NCI-H524 (cell line): ENCODE results near the gene MICALL2.
A peak's percentile ranks its signal among the peaks of the same experiment; 100 is the strongest.

ENCODE experiments used
- DNase-seq, 2 experiments: peaks; one replicate each; lab custom pipeline; 2025; lab: John Stamatoyannopoulos, UW

The MICALL2 gene

DNA sequence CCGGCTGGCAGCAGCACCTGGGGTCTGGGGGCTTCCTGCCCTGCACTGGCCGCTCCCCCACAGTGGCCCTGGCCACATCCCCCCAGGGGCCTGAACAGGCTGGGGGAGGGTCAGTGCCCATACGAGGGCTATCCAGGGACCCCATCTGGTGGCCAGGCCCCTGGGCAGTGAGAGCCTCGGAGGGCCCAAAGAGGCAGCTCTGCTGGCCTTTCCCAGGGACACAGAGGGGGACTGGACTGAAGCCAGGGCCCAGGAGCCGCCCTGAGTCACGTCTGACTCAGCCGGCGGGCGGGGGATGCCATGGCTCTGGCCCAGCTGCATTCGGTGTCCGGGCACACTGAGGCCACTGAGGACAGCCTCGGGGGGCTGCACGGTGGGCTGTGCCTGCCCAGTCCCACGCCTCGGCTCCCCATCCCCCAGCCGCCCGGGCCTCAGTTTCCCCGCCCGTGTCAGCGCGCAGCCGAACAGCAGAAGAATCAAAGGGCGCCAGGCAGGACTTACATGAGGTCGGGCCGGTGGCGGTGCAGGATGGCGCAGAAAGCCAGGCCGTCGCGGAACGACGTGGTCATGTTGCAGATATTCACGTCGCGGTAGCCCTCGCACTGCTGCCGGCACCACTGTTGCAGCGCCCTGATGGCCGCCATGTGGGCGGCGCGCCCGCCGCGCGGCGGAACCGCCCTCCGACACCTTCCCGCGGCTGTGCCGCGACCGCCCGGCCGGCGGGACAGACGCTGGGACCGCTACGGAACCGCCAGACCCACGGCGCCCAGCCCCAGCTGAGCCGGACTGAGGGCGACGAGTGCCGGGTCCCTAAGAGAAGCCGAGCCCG, at the start of gene MICALL2:
Gene MICALL2 (minus strand): TSS at position 788 of the 829 bp plus-strand sequence. CDS start 144 bp downstream, at position 644.
- no peak for DNase-seq

DNA sequence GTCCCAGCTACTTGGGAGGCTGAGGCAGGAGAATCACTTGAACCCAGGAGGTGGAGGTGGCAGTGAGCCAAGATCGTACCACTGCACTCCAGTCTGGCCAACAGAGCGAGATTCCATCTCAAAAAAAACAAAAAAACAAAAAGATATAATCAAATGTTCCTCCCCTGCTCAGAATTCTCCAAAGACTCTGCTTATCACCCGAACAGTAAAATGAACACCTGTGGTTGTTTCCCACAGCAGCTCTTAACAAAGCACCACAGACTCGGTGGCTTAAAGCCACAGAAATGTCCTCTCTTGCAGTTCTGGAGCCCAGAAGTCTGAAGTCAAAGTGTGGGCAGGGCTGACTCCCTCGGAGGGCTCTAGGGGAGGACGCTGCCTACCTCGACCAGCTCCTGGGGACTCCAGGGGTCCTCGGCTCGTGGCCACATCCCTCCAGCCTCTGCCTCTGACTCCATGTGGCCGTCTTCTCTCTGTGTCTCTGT, 49.0 kb upstream of the MICALL2 start:
- no peak for DNase-seq

DNA sequence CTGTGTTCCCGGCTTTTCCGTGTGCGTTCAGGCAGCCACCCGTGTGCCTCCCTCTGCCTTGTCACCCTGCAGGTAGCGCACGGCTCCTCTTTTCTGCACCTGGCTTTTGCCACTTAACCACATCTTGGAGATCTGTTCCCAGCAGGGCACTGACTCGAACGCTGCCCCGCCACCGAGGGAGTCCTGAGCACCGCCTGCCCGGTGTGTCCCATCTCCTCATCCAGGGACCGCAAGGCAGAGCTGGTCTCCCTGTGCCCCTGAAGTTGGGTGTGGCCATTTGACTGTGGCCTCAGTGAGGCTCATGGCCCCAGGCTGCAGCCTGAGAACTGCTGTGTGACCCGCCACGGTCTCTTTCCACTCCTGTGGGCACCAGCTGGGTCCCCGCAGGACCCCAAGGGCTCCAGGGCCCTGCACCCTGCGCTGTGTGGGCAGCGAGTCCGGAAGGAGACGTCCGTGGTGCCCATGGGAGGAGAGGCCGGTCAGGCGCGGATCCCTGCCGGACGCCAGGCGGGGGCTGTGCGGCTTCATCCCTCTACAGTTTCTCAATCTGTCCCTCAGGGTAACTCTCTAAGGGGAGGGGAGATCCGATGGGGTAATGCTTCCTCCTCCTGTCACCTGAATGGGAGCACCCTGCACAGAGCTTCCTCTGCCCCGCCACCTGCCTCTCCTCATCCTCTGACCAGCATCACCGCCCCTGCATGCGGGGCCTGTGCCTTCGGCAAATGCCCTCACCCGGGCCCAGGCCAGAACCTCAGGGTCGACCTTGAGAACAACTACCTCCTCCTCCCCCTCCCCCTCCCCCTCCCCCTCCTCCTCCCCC, 46.7 kb upstream of the MICALL2 start:
- no peak for DNase-seq

DNA sequence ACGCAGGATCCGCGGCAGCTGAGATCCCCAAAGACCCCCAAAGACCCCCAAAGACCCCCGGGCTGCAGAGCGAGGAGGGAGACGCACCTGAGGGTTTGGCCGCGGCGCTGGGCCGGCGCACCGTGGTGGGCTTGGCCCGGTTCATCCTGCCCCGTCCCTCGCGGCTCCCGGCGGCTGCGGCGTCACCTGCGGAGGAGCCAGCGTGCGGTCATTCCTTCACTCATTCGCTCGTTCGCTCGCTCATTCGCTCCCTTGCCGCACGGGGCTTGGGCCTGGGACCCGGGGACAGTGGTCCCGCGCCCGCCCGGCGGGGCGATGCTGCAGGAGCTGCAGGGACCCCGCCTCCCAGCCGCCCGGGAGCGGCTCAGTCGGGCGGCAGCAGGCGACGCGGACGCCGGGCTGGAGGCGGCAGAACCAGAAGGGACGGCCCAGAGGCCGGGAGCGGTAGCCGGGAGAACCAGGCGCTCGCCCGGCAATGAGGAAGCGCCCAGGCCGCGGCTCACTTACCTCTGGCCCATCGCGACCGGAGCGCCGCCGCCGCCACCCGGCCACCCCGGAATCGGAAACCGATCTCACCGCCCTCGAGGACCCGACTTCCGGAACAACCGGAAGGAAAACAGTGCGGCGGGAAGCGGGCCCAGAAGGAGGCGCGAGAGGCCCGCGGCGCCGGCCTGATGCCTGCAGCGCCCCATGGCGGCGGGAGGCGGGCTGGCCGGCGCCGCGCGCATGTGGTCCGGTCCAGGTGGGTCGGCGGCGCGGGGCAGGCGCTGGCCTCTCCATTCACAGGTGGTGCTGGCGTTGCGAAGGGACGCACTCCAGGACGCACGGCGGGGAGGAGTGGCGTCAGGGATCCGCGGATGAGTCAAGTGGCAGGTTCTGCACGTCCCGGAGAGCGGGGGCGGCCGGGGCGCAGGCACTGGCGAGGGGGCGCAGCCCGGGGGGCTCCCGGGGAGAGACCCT, 44.8 kb upstream of the MICALL2 start, which contains the start of gene INTS1:
Gene INTS1 (minus strand): TSS at position 574 of the 960 bp plus-strand sequence. CDS start 429 bp downstream, at position 145.
- peak; percentile 73 to 85 for DNase-seq

DNA sequence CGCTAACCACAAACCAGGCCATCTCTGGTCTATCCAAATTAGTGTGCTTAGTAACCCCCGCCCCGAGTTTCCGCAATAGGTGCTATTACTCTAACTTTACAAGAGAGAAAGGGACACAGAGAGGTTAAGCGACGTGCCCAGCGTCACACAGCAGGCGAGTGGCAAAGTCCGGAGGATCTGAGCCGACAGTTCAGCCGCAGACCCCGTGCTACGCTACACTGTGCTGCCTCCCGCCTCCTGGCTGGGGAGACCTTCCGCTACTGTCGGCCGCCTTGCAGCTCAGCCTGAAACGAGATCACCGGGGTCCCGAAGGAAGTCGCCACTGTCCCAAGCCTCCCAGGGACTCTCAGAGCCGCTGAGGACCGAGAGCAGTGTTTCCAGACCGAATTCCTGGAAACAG, 44.1 kb upstream of the MICALL2 start:
- no peak for DNase-seq

DNA sequence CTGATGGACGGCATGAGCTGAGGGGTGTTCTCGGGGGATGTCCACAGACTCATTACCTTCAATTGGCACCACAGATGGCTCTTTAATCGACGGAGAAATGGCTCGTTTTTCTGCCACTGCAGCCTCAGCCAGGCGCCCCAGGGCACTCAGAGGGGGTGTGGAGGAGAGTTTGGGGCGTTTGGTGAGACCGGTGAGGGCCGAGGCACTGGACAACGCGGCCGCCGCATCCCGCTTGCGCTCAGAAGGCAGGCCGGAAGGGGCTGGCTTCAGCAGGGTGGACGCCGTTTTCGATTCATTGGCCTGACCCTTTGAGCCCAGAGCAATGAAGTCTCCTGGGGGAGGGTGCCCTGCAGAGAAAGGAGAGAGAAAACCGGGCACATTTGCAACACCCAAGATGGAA, 43.6 kb upstream of the MICALL2 start:
- no peak for DNase-seq

DNA sequence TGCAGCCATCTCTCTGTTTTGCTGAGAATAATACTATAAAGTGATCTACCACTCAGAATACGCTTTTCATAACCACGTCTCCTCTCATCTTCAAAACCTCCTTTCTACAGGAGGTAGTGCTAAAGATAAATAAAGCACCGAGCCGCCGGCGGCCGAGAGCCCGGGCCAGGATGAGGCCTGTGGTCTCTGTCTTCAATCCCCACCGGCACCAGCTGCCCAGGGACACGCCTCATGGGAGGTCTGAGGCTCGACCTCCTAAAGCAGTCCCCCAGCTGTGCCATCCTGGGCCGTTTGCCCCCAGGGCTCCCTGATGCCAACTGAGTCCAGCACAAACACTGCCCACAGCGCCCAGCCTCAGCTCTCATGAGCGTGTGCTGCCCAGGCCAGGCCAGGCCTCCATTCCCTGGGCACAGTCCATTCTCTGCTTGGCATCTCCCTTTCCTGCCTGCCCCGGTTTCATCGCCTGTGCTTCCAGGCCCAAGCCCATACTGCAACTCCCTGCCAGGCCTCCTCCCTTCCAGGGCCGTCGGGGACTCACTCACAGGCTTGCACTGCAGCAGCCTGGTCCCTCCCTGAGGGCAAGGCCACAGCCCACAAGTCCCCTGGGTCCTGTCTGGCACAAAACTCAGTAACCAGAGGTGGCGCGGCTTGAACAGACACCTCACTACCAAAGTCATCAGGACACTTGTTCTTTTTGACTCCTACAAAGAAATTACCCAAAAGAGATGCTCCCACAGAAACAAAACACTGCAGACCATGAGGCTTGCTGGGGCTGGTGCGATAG, 42.4 kb upstream of the MICALL2 start:
- DNase-seq: no peak

DNA sequence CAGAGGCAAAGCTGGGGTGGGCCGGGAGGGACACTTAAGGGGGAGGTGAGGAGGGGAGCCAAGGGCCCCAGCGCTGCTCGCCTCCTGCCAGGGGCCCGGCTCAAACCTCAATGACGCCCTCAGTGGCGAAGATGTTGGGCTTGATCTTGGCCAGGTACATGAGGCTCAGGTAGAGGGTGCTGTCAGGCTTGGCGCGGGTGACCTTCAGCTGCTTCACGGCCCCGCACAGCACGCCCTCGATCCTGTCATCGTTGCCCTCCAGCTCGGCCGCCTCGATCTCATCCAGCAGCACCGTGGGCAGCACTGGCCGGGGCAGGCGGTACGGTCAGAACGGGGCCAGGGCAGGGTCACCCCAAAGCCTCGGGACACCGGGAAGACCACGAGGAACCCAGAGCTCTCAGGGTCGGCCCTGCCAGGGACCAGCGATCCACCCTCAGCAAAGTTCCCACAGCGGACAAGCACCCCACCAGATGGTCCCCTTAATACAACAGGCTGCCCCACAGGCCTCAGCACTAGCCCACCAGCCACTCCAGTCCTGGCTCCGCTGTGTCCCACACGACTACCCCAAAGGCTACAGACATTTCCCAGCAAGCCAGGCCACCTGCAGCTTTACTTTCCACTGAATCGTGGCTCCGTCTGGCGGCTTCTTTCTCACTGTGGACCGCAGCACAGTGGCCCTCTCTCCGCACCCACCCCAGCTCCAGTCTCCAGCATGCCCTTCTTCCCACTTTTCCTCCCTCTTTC, 41.0 kb upstream of the MICALL2 start:
- no peak for DNase-seq

DNA sequence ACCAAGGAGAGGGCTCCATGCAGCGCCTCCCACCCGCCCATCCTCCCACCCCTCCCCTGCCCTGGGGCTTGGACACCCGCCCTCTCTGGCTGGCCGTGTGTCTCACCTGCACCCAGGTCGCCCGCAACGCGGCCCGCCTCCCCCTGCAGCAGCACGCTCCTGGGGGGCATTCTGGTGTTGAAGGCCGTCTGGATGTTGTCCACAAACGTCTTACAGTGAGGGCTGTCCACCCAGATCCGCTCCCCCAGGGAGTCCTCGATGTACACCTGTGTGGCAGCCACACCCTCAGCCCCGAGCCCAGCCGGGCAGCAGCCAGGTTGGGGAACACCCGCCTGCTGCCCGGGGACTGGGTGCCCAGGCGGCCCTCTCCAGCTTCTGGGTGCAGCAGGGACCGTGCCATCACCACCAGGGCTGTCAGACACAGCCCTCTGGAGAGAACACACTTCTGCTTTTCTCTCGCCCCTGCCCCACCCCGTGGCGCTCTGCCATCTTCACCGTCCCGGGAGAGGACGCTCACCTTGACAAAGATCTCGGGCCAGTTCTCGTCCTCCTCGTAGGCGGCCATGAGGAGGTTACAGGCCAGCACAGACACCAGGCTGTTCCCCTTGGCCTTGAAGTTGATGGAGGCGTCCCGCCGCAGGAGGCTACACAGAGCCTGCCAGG, 40.2 kb upstream of the MICALL2 start:
- no peak for DNase-seq

DNA sequence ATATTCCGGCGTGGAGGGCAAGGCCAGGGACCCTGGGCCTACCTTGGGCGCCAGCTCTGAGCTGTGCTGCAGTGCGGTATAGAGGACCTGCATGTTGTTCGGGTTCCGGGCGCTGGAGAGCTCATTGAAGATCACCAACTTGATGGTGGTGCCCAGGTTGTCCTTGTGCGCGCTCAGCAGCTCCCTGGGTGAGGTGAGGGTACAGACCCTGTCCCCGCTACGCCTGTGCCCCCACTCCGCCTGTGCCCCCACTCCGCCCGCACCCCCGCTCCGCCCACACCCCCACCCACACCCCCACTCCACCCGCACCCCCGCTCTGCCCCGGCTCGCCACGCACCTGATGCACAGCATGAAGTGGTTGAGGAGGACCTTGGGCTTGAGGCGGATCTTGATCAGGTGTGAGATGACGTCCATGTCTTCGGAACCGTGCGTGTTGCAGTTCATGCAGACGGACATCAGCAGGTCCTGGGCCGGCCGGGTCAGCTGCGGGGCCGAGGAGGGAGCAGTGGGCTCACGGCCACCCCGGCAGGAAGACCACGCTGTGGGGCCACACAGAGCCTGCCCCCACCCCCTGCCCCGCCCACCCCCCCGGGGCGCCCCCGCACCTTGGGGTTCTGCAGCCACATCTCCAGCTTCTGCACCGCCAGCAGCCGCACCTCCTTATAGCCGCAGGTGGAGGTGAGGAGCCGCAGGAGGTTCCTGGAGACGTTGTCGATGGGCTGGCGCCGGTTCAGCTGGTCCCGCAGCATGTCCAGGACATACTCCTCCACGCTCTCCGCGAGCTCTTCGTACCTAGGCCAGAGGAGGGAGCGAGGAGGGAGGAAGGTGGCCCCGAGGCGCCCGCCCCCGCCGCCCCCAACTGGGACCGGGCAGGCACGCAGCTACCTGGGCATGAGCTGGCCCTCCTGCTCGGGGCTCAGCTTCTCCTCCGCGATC, 39.4 kb upstream of the MICALL2 start:
- no peak for DNase-seq

DNA sequence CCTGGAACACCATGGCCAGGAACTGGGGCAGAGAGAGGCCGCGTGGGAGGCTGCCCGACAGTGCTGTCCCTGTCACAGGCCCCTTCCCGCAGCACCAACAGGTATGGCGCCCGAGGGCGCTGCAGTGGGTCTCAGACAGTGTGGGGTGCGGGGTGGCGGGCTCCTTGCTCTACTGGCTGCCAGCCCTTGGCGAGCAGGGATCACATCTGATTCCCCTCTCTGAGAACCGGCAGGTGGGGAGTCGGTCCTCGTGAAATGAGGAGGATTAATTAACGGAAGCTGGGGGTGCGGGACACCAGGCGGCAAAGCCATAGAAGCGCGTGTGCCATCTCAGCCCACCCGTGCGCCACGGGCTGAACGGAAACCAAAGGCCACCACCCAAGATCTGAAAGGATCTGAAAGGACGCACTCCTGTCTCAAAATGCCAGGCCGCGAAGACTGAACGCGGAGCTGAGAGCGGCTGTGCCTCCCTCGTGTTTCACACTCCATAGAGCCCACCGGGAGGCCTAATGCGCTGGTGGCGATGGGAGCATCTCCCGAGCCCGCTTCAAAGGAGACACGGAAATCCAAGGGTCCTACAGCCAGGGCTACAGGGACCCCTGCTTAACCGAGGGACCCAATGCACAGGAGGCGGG, 38.1 kb upstream of the MICALL2 start:
- DNase-seq: no peak

DNA sequence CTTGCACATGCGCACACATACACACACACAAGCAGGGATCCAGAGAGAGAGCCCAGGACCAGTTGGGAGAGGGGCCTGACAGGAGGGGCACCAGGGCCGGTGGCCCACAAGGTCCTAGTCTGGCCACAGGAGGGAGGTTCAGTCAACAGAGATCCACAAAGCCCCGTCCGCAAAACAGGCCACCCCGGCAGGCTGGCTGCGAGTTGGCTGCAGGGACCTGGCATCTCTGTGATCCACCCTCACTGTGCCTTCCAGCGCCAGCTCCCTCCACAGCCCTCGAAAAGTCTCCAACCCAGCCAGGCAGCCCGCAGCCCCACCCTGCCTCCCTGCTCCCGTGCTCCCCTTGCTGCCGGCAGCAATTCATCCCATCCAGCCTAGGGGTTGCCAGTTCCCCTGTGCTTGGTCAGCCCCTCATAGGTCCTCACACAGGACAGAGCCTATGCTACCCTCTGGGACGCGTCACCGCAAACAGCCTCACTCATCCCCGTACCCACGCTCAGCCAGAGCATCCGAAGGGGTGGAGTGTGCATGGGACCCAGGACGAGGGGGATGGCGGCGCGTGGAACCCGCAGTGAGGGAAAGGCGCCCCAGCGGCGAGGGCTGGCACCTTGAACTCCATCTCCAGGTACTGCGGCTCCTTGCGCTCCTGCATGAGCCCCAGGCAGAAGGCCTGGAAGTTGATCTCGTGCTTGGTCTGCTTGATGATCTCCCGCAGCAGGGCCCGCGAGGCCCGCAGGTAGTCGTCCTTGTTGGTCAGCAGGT, 37.4 kb upstream of the MICALL2 start:
- no peak for DNase-seq

DNA sequence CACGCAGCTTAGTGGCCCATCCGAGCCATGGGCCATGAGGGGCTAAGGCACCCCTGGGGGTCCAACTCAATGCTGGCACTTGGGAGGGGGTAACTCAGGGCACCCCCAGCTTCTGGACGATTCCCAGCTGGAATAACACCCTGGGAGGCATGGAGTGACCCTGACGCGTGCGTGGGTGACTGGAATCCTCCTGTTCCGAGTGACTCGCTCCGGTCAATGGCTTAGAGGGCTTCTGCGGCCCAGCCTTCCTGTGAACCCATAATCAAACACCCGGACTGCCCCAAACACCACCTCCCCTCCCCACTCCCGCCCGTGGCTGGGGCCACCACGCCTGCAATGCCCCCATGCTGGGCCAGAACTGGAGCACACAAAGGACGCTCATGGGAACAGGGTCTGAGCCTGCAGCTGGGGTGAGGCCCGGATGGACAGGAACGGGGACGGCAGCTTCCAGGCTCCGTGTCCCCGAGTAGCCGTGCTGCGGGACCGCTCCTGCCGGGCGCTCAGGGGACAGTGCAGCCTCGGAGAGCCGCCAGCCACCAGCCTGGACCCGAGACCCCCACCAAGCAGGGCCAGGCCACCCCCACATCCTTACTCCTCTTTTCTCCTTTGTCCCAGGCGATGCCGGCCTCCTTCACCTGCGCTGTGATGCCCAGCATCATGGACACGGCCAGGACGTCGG, 36.4 kb upstream of the MICALL2 start:
- no peak for DNase-seq

DNA sequence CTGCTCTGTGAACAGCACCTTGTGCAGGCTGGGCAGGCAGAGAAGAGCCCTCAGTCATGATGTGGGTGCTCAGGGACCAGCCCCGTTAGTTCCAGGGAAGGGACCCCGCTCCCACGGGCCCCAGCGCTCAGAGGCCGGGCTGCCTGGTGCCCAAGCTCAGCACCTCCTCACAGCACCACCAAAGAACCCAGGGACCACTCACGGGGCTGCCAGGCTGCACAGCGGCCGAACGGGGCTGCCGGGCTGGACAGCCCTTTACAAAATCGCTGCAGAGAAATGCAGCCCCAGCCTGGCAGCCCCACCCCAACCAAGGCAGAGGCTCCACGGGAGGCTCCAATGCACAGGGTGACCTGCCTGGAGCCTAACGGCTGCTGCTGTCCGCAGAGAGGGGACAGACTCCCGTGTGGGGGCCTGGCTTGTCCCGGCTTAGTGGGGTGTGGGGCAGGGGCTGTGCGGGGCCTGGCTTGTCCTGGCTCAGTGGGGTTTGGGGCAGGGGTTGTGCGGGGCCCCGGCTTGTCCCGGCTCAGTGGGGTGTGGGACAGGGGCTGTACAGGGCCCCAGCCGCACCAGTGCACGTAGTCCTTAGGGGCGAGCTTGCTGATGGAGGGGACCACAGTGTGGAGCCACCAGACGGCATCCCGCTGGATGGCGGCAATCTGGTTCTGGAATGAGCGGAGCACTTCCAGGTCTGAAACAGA, 35.7 kb upstream of the MICALL2 start:
- no peak for DNase-seq

DNA sequence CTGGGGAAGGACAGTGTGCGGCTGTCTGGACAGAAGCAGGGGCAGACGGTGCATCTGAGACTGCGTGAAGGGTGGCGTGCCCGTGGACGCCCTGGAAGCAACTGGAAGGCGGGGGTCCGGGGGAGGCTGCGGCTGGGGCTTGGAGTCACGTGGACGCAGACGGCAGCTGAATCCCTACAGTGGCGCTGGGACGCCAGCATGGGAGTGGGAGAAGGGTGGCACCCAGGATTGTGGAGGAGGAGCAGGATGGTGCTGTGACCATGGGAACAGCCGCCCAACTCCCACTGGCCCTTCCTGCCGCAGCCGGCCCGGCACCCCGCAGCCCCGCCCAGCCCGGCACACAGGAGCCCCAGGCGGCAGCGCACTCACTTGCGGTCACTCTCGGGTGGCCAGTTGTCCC, 35.2 kb upstream of the MICALL2 start:
- no peak for DNase-seq

DNA sequence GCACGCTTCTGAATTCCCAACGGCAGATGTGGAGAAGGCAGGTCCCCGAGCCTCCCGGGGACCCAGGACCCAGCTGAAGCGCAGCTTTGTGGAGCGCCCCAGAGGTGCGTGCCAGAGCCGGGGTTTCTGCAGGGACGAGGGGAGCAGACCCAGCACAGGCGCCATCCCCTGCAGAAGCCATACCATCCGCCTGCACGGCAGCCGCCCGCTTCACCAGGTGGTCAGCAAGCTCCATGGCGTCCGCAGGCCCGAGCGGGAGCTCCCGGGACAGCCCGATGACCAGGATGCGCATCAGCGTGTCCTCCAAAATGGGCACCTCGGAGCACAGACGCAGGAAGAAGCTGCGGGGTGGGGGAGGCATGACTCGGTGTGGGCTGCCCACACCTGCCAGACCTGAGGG, 34.3 kb upstream of the MICALL2 start:
- DNase-seq: no peak
